Lower lobe of right lung (tissue), 2 donors: ENCODE data around the gene GINS1. TPM values are rescaled to one million over a fixed set of nuclear protein-coding genes. Genes with fewer than 3 reads are reported as not detected.

Experiments
- ATAC-seq, 2 donors: fragments of 200-7000 bp; cut with Tn5 transposase; one replicate each; pipeline ENCODE4 v1.9.1; 2020 to 2022; ENCODE audit warnings: mild to moderate bottlenecking in 2 of 2, moderate library complexity in 2 of 2
- DNase-seq: peaks from one replicate; pipeline ENCODE4 v3.0.0-alpha.2; 2020
- H3K27ac ChIP-seq: fragments of 200-600 bp; one replicate; pipeline ENCODE4 v1.8.0; 2022
- H3K27me3 ChIP-seq: fragments of 200-600 bp; one replicate; pipeline ENCODE4 v1.8.0; 2022; ENCODE audit warnings: low read depth
- H3K36me3 ChIP-seq: fragments of 200-600 bp; one replicate; pipeline ENCODE4 v1.8.0; 2022; ENCODE audit warnings: mild to moderate bottlenecking
- H3K4me1 ChIP-seq: fragments of 200-600 bp; one replicate; pipeline ENCODE4 v1.8.0; 2022
- H3K4me3 ChIP-seq: fragments of 200-600 bp; one replicate; pipeline ENCODE4 v1.8.0; 2022; ENCODE audit warnings: mild to moderate bottlenecking
- H3K9me3 ChIP-seq: fragments of 200-600 bp; one replicate; pipeline ENCODE4 v1.8.0; 2022
- intact Hi-C: fragments of 100-400 bp; cut with DNase I; formaldehyde crosslinking; loops from one replicate; pipeline ENCODE4 v1.11.0; 2022
- total RNA-seq: library from RNA; stranded (reverse); fragmentation: NEBNext Ultra II Directional; extraction: Animal tissue kit (Norgen Biotek cat#: 25700); gene quantifications from one replicate; pipeline ENCODE4 v1.2.1, GENCODE V29; 2021
- TF ChIP-seq, protein P1 (sequence below): fragments of 200-600 bp; IDR thresholded peaks from one replicate; pipeline ENCODE4 v1.8.0; 2022; ENCODE audit warnings: antibody characterized with exemption, mild to moderate bottlenecking
- donor health status: DM: no; HTN: yes; CAD: no; lungs with severe emphysema.

GINS1 gene
- total RNA-seq, 1 donor from 2014 or later: 0.92 TPM

GRCh38 chr20:25459916-25460535 lies 52.6 kb downstream of the GINS1 start:
- intact Hi-C loops: no loop called here
- H3K4me1 ChIP-seq: no peaks in the 10 kb centered on the region

DNA sequence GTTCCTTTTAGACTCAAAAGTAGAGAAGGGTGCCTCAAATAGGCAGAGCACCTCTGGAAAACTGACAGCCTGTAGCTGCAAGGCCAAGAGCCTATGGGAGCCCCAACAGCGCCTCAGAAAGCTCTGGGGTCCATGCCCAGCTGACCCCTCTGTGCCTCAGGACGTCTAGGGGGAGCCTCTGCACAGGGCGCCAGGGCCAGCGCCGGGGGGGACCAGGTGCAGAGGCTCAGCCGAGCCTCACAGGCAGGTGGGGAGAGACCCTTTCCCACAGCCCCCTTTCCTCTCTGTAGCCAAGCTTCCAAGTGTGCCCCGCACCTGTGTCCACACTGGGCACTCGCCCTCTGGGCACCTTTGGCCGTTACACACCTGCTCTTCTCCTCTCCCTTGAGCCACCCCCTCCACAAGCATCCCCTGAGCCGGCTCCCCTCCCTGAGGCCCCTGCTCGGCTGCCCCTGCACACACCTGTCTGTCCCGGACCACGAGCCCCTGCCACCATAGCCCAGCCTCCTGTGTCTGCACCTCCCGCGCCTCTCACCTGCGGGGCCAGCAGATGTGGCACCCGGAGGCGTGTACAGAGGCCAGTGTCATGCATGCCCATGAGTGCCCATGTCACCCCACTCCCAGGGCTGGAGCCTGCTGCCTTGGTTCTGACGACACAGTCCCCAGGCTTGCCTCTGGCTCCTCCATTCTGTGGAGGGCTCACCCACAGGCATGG lies 53.2 kb downstream of the GINS1 start:
- Histone ChIP-seq H3K4me3 (no peak overlapping the region), H3K9me3 (no peaks in the 10 kb centered on the region), H3K27ac (no peak overlapping the region), H3K36me3 (peaks cover 8% of the 10 kb centered on the region), H3K4me1 (no peaks in the 10 kb centered on the region), H3K27me3 (no peaks in the 10 kb centered on the region)
- DNase-seq (no peak), ATAC-seq (no peak)
- TF ChIP-seq, protein P1, sequence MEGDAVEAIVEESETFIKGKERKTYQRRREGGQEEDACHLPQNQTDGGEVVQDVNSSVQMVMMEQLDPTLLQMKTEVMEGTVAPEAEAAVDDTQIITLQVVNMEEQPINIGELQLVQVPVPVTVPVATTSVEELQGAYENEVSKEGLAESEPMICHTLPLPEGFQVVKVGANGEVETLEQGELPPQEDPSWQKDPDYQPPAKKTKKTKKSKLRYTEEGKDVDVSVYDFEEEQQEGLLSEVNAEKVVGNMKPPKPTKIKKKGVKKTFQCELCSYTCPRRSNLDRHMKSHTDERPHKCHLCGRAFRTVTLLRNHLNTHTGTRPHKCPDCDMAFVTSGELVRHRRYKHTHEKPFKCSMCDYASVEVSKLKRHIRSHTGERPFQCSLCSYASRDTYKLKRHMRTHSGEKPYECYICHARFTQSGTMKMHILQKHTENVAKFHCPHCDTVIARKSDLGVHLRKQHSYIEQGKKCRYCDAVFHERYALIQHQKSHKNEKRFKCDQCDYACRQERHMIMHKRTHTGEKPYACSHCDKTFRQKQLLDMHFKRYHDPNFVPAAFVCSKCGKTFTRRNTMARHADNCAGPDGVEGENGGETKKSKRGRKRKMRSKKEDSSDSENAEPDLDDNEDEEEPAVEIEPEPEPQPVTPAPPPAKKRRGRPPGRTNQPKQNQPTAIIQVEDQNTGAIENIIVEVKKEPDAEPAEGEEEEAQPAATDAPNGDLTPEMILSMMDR: no peak
- intact Hi-C loops: no loop called here

More at GRCh38 chr20:25459916-25460535, 52.6 kb downstream of the GINS1 start:
- ATAC-seq (no peak), DNase-seq (no peak)
- H3K27me3 ChIP-seq: no peaks in the 10 kb centered on the region
- peaks cover 3% of the 10 kb centered on the region for H3K36me3 ChIP-seq
- H3K27ac ChIP-seq: no peak overlapping the region
- no peak overlapping the region for H3K4me3 ChIP-seq
- H3K9me3 ChIP-seq: no peaks in the 10 kb centered on the region
- TF ChIP-seq, protein P1: no peak

DNA sequence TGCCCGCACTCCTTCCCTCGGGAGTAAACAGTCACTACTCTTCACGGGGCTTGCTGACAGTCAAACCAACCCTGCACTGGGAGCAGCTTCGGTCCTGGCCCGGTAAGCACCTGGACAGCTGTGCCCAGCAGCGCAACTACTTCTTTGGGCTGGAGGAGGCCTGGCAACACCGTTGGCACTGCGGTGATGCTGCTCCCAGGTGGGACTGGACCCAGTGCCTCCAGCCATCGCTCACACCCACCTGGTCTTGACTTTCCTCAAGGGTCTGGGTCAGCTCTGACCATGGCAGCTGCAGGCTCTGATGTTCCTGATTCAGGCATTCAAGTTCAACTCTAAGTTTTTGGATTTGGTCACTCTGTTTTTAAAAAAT lies 53.8 kb downstream of the GINS1 start:
- ATAC-seq (no peak), DNase-seq (no peak)
- Histone ChIP-seq H3K9me3 (no peaks in the 10 kb centered on the region), H3K27me3 (no peaks in the 10 kb centered on the region), H3K4me3 (no peak overlapping the region), H3K27ac (no peak overlapping the region), H3K4me1 (no peaks in the 10 kb centered on the region), H3K36me3 (peaks cover 9% of the 10 kb centered on the region)
- intact Hi-C loops: no loop called here
- TF ChIP-seq, protein P1: no peak

DNA sequence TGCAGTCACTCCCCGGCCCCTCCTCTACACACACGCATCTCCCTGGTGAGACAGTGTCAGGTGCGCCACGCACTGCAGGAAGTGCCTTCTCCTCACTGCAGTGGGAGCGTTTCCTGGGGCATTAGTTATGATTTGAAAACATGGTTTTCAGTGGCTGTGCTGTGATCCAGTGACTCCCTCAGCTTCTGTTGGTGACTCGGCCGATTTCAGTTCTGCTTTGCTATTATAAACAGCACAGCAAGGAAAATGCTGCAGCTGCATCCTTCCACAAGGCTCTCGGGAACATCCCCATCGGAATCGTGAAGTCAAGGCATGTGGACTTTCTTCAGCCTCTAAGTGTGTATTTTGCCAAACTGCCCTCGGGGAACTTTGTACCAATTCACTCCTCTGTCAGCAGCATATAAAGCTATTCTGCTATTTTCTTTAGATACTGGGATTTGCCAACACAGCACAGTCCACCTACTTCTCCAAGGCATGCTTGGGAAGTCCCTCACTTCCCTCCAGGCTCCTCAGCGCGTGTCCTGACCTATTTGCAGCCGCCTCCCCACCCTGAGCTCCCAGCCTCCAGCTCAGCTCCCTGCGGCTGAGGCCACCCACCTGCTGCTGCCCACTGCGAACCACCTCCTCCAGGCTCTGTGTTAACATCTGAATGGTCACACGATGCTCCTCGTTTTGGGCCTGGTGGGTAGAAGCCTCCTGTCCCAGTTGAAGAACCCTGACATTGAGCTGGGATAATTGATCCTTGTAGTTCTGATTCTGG lies 54.5 kb downstream of the GINS1 start:
- intact Hi-C loops: no loop called here
- Histone ChIP-seq H3K4me3 (no peak overlapping the region), H3K27me3 (no peaks in the 10 kb centered on the region), H3K4me1 (no peaks in the 10 kb centered on the region), H3K36me3 (peaks cover 16% of the 10 kb centered on the region), H3K9me3 (no peaks in the 10 kb centered on the region), H3K27ac (no peak overlapping the region)
- ATAC-seq (no peak), DNase-seq (no peak)
- TF ChIP-seq, protein P1: no peak

DNA sequence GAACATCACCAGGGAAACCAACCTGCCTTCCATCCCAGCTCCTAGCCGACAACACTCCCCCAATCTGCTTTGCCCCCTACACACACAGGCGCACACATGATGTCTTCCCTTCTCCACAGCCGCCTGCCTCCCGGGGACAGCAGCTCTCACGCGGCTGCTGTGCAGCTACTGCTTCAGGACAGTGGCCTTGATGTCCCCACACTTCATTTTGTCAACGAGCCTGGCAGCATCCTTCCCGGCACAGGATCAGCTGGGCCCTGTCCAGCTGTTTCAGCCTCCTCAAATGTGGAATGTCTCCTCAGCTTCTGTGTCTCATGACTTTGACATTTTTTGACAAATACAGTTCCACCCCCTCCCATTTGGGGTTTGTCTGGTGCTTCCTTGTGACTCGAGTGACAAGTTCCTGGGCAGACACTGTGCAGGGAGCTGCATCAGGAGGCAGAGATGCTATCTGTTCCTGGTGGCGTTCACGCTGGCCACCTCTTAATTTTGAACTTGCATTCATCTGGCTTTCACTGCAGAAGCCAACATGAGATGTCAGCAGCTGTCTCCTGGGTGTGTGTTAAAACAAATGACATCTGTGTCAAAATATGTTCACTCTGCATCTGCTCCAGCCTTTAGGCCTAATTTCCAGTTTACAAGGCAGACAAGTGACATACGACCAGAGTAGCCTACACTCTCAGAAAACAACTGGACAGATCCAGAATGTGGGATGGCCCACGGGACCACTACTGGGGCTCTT lies 57.2 kb downstream of the GINS1 start:
- intact Hi-C loops: no loop called here
- no peak overlapping the region for H3K27ac ChIP-seq
- H3K9me3 ChIP-seq: no peaks in the 10 kb centered on the region
- TF ChIP-seq, protein P1: no peak
- peaks cover 22% of the 10 kb centered on the region for H3K36me3 ChIP-seq
- no peak for DNase-seq
- H3K4me1 ChIP-seq: no peaks in the 10 kb centered on the region
- no peak overlapping the region for H3K4me3 ChIP-seq
- H3K27me3 ChIP-seq: no peaks in the 10 kb centered on the region
- no peak for ATAC-seq
